SK-N-SH (cell line): ENCODE results near the gene MYPN. TPM values are rescaled to one million over a fixed set of nuclear protein-coding genes. Genes with fewer than 3 reads are reported as not detected.

Experiments
- CTCF ChIA-PET: fragments of 300-600, 350-600 bp; formaldehyde crosslinking; extraction: SDS; loops from one replicate; lab custom pipeline; 2021; lab: Yijun Ruan, JAX
- POLR2A ChIA-PET: fragments of 350-600 bp; sonication (Branson Sonifier 250); formaldehyde crosslinking; extraction: SDS; loops from one replicate; lab custom pipeline; 2020; ENCODE audit warnings: antibody characterized with exemption, inconsistent platforms; lab: Yijun Ruan, JAX
- DNase-seq: peaks from one replicate; pipeline ENCODE4 v3.0.0; 2012
- H2AFZ ChIP-seq: fragments of 200-600 bp; sonication (generic); 2 replicates; pipeline ENCODE4 v1.8.1; 2016; ENCODE audit warnings: antibody characterized with exemption, mild to moderate bottlenecking, low read depth
- H3F3A ChIP-seq: fragments of 200-600 bp; sonication (generic); replicated peaks from 2 replicates; pipeline ENCODE3; 2016; ENCODE audit warnings: antibody characterized with exemption, mild to moderate bottlenecking; ENCODE audit not compliant: insufficient read depth
- H3K27ac ChIP-seq, 2 experiments: fragments of 200-500 bp in 1 of 2; fragments of 200-600 bp in 1 of 2; sonication (Bioruptor generic) in 1 of 2; sonication (generic), shearing (Covaris generic) in 1 of 2; 2 replicates each; pipeline versions ENCODE4 v1.5.1 to v1.6.1; 2014 to 2016; ENCODE audit warnings: low read depth in 2 of 2, inconsistent platforms in 1 of 2, low read length in 1 of 2, mild to moderate bottlenecking in 1 of 2, mixed read lengths in 1 of 2
- H3K27me3 ChIP-seq: fragments of 200-600 bp; sonication (generic), shearing (Covaris generic); 2 replicates; pipeline ENCODE4 v1.6.1; 2016; ENCODE audit warnings: mixed run types; ENCODE audit not compliant: insufficient read depth
- H3K36me3 ChIP-seq, 2 experiments: fragments of 200-500 bp in 1 of 2; fragments of 200-600 bp in 1 of 2; sonication (Bioruptor generic) in 1 of 2; sonication (generic) in 1 of 2; replicated peaks in 1 of 2; 2 replicates each; pipeline versions ENCODE3 to v1.5.1; 2014 to 2016; ENCODE audit warnings: low read length in 1 of 2, mild to moderate bottlenecking in 1 of 2; ENCODE audit not compliant: insufficient read depth in 2 of 2, control insufficient read depth in 1 of 2
- H3K4me1 ChIP-seq, 2 experiments: fragments of 200-500 bp in 1 of 2; fragments of 200-600 bp in 1 of 2; sonication (Bioruptor generic) in 1 of 2; sonication (generic), shearing (Covaris generic) in 1 of 2; 2 replicates each; pipeline versions ENCODE4 v1.5.1 to v1.6.1; 2014 to 2016; ENCODE audit warnings: low read depth in 1 of 2, low read length in 1 of 2, mixed run types in 1 of 2; ENCODE audit not compliant: insufficient read depth in 2 of 2, control insufficient read depth in 1 of 2
- H3K4me2 ChIP-seq: fragments of 200-600 bp; sonication (generic), shearing (Covaris generic); 2 replicates; pipeline ENCODE4 v1.6.1; 2017; ENCODE audit warnings: mixed run types
- H3K4me3 ChIP-seq, 2 experiments: fragments of 200-500 bp in 1 of 2; fragments of 200-600 bp in 1 of 2; sonication (Bioruptor generic) in 1 of 2; sonication (generic), shearing (Covaris generic) in 1 of 2; 2 replicates each; pipeline versions ENCODE4 v1.5.1 to v1.8.1; 2014 to 2016; ENCODE audit warnings: low read depth in 2 of 2, inconsistent platforms in 1 of 2, low read length in 1 of 2, mild to moderate bottlenecking in 1 of 2, mixed read lengths in 1 of 2, moderate library complexity in 1 of 2
- H3K79me2 ChIP-seq: fragments of 200-600 bp; sonication (generic); 2 replicates; pipeline ENCODE4 v1.8.1; 2017; ENCODE audit warnings: mild to moderate bottlenecking; ENCODE audit not compliant: insufficient read depth
- H3K9ac ChIP-seq: fragments of 200-600 bp; sonication (generic); 2 replicates; pipeline ENCODE4 v1.6.1; 2017; ENCODE audit warnings: mixed run types
- H3K9me2 ChIP-seq: fragments of 200-600 bp; sonication (generic); 2 replicates; pipeline ENCODE4 v1.6.1; 2017; ENCODE audit warnings: mixed run types
- H3K9me3 ChIP-seq: fragments of 200-600 bp; sonication (generic); 2 replicates; pipeline ENCODE4 v1.6.1; 2017; ENCODE audit warnings: mixed run types, mild to moderate bottlenecking, moderate library complexity
- H4K20me1 ChIP-seq: fragments of 200-600 bp; sonication (generic); 2 replicates; pipeline ENCODE4 v1.6.1; 2017; ENCODE audit warnings: mild to moderate bottlenecking, mixed run types; ENCODE audit not compliant: insufficient read depth
- CHD2 ChIP-seq: fragments of 150-350 bp; IDR thresholded peaks from 2 replicates; pipeline ENCODE4 v1.6.1; 2018; ENCODE audit warnings: low read length; ENCODE audit not compliant: partially characterized antibody
- EP300 ChIP-seq, 2 experiments: IDR thresholded peaks; 2 replicates each; pipeline versions ENCODE4 v1.4.0 to v1.6.1; 2012; ENCODE audit warnings: borderline replicate concordance in 1 of 2, low read depth in 1 of 2, low read length in 1 of 2
- FOXJ3 ChIP-seq: sonication (generic); formaldehyde crosslinking; IDR thresholded peaks from 2 replicates; pipeline ENCODE4 v1.5.1; 2020; ENCODE audit warnings: mild to moderate bottlenecking, missing genetic modification reagents
- IRF3 ChIP-seq: fragments of 150-350 bp; IDR thresholded peaks from 2 replicates; pipeline ENCODE4 v1.6.1; 2016; ENCODE audit warnings: mild to moderate bottlenecking, low read depth, low read length
- JUND ChIP-seq: IDR thresholded peaks from 2 replicates; pipeline ENCODE4 v1.4.0; 2012
- MAX ChIP-seq: IDR thresholded peaks from 2 replicates; pipeline ENCODE4 v1.4.0; 2012; ENCODE audit warnings: low read depth
- NRF1 ChIP-seq: IDR thresholded peaks from 2 replicates; pipeline ENCODE4 v1.6.1; 2012; ENCODE audit warnings: low read depth, mild to moderate bottlenecking, low read length
- PBX3 ChIP-seq: IDR thresholded peaks from 2 replicates; pipeline ENCODE4; 2012
- POLR2AphosphoS5 ChIP-seq: IDR thresholded peaks from 2 replicates; pipeline ENCODE4 v1.6.1; 2012; ENCODE audit warnings: low read depth, low read length
- RFX5 ChIP-seq: IDR thresholded peaks from 2 replicates; pipeline ENCODE4 v1.6.1; 2012; ENCODE audit warnings: mild to moderate bottlenecking, improper control_type of control experiment, low read length
- RXRA ChIP-seq: IDR thresholded peaks from 2 replicates; pipeline ENCODE4 v1.4.0; 2012; ENCODE audit warnings: low read depth, mild to moderate bottlenecking, borderline replicate concordance
- SIN3A ChIP-seq: IDR thresholded peaks from 2 replicates; pipeline ENCODE4 v1.6.1; 2012; ENCODE audit warnings: low read depth, mild to moderate bottlenecking, low read length, moderate library complexity, borderline replicate concordance
- TAF1 ChIP-seq: IDR thresholded peaks from 2 replicates; pipeline ENCODE4 v1.6.1; 2012; ENCODE audit warnings: low read depth, mild to moderate bottlenecking, low read length, moderate library complexity, borderline replicate concordance
- TCF12 ChIP-seq: IDR thresholded peaks from 2 replicates; pipeline ENCODE4 v1.4.0; 2012
- TEAD4 ChIP-seq: IDR thresholded peaks from 2 replicates; pipeline ENCODE4 v1.4.0; 2012; ENCODE audit warnings: mild to moderate bottlenecking, borderline replicate concordance; ENCODE audit not compliant: insufficient read depth
- USF1 ChIP-seq: IDR thresholded peaks from 2 replicates; pipeline ENCODE4 v1.4.0; 2012; ENCODE audit warnings: low read depth, borderline replicate concordance
- YY1 ChIP-seq: IDR thresholded peaks from 2 replicates; pipeline ENCODE4 v1.4.0; 2012; ENCODE audit warnings: low read depth, mild to moderate bottlenecking
- ZBTB33 ChIP-seq: IDR thresholded peaks from 2 replicates; pipeline ENCODE4 v1.4.0; 2012; ENCODE audit warnings: low read depth, borderline replicate concordance
- WGBS: methylation state at CpG from one replicate; pipeline ENCODE4 v1.1.6; 2017; ENCODE audit warnings: low lambda C conversion rate; 5-methylcytosine and 5-hydroxymethylcytosine counted together
- polyA plus RNA-seq, 3 experiments: library from polyadenylated mRNA; depleted of rRNA; stranded (reverse); fragments of >200 nt; gene quantifications; 2 replicates each; pipeline ENCODE4 v1.2.3, GENCODE V29; 2012

Gene MYPN
- polyA plus RNA-seq, 1 of the 3 experiments (the other 2 are of a cell fraction): 0.43 TPM

- no peaks in the 10 kb centered on the region for H4K20me1 ChIP-seq
- TF ChIP-seq YY1: no peak
- no peak for TF ChIP-seq RXRA
- TF ChIP-seq JUND: no peak
- TF ChIP-seq POLR2AphosphoS5: no peak
- no peak for TF ChIP-seq IRF3
- TF ChIP-seq PBX3: no peak
- TF ChIP-seq SIN3A: no peak
- TF ChIP-seq TCF12: no peak
- TF ChIP-seq, all 33 proteins: peak for 0
- no peaks in the 10 kb centered on the region for H3K9me2 ChIP-seq
- no peak overlapping the region for H2AFZ ChIP-seq
- POLR2A ChIA-PET: no interaction called here
- CTCF ChIA-PET: no interaction called here
- H3K79me2 ChIP-seq: no peaks in the 10 kb centered on the region
- no peak for DNase-seq
- no peak overlapping the region for H3K27ac ChIP-seq
- WGBS: 78% methylated on average over 3 of the region's 3 CpGs
- H3K4me1 ChIP-seq: no peaks in the 10 kb centered on the region
- no peaks in the 10 kb centered on the region for H3F3A ChIP-seq
- no peaks in the 10 kb centered on the region for H3K9me3 ChIP-seq
- H3K4me2 ChIP-seq: no peak overlapping the region
- H3K9ac ChIP-seq: no peak overlapping the region
- no peak overlapping the region for H3K4me3 ChIP-seq
- H3K36me3 ChIP-seq: no peaks in the 10 kb centered on the region
- H3K27me3 ChIP-seq: no peaks in the 10 kb centered on the region
These were observed 9.4 kb downstream of the MYPN start for GRCh38 chr10:68118657-68119056.

GRCh38 chr10:68121020-68121743, 11.9 kb downstream of the MYPN start:
- no peaks in the 10 kb centered on the region for H3K27me3 ChIP-seq
- WGBS: 89% methylated on average over 15 of the region's 15 CpGs
- H4K20me1 ChIP-seq: no peaks in the 10 kb centered on the region
- no peaks in the 10 kb centered on the region for H3K9me3 ChIP-seq
- ChIA-PET POLR2A (no interaction called here), CTCF (interaction anchor here (1.1 to 1.3 kb wide), 2 partner anchors 198 to 266 kb away, joined by 3 to 4 read pairs; no protein-coding TSS in a partner anchor)
- no peak overlapping the region for H3K27ac ChIP-seq
- no peak overlapping the region for H3K4me2 ChIP-seq
- no peak for TF ChIP-seq ZBTB33
- TF ChIP-seq YY1: no peak
- no peak for TF ChIP-seq TCF12
- TF ChIP-seq JUND: no peak
- TF ChIP-seq EP300 (IDR thresholded peaks at IDR 0.05; ENCODE audit: borderline replicate concordance in 1 of 2, low read depth in 1 of 2, low read length in 1 of 2): no peak
- no peak for TF ChIP-seq RFX5
- no peak for TF ChIP-seq RXRA
- TF ChIP-seq SIN3A: no peak
- TF ChIP-seq FOXJ3 (CRISPR knock-in tag): no peak
- no peak for TF ChIP-seq USF1
- no peak for TF ChIP-seq TEAD4
- TF ChIP-seq NRF1: no peak
- no peak for TF ChIP-seq TAF1
- TF ChIP-seq CHD2: no peak
- no peak for TF ChIP-seq MAX
- H2AFZ ChIP-seq: no peak overlapping the region
- no peak overlapping the region for H3K9ac ChIP-seq
- no peaks in the 10 kb centered on the region for H3F3A ChIP-seq
- no peaks in the 10 kb centered on the region for H3K4me1 ChIP-seq
- no peaks in the 10 kb centered on the region for H3K9me2 ChIP-seq
- DNase-seq: no peak
- no peaks in the 10 kb centered on the region for H3K79me2 ChIP-seq
- H3K36me3 ChIP-seq: no peaks in the 10 kb centered on the region
- no peak overlapping the region for H3K4me3 ChIP-seq
